Measurements from ENCODE around the gene TCP11.

TCP11 gene

DNA sequence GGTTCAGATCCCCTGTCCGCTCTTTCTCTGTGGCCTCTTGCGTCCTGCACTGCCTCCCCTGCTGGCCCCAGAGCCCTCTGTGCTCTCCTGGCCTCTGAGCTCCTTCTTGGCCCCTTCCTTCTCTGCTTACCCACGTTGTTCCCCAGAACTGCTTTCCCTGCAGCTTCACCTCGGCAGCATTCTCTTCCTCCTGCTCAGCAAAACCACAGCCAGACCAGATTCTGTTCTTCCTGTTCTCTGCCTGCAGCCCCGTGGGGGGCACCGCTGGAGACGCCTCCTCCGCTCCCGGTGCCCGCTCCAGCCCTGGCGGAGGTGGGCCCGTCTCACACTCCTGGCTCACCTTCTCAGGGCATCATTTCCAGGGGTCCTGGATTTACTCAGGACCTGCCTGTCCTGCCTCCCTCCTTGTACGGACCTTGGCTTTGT, 59.7 kb downstream of the TCP11 start:
- DNase-seq = peak in 1 of 56 donors; percentile 16

DNA sequence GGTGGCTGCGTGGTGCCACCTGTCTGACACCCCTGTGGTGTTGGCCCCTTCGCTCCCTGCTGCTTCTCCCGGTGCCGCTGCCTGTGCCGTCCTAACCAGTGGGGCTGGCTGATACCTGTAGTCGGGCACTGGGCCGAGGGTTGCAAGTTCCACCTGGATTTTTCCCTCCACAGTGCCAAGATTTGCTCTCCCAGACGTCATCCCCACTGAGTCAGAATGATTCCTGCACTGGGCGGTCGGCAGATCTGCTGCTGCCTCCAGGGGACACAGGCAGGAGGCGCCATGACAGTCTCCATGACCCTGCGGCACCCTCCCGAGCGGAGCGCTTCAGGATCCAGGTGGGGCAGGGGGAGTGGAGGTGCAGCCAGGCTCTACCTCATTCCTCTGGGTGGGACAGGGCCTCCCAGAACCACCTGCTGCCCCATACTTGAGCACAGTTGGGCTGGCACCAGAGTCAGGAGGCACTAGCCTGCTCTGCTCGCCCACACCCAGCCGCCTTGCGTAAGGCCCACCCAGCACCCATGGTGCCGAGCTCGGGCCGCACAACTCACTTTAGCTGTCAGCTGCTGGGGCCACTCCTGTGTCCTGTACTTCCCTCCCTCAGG, 60.2 kb downstream of the TCP11 start:
- DNase-seq = no peak

DNA sequence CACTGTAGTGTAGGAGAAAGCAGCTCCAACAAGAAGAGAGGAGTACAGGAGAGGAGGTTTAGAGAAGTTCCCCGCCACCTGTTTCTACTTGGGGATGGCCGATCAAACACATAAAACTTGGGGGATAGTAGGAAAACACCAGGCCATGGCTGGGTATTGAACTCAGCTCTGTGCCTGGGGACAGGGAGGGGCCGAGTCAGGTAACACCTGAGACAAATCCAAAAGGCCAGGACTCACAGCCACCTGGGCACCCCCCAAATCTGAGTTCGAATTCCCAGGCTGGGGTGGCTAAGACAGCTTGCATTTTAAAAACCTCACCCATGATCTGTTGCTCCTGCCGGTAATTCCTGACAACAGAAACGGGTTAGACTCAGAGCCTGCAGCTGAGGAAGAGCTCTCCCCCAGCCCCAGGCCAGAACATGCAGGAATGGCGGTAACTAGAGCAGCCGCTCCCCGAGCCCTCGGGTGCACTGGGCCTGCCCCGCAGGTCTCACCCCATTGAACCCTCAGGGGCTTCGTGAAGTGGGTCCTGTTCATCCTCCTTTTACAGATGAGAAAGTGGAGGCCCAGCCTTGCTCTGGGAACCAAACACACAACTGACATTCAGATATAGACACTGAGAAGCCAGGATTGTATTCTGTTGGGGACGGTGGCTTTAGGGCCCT, 61.0 kb downstream of the TCP11 start:
- no peak for DNase-seq

DNA sequence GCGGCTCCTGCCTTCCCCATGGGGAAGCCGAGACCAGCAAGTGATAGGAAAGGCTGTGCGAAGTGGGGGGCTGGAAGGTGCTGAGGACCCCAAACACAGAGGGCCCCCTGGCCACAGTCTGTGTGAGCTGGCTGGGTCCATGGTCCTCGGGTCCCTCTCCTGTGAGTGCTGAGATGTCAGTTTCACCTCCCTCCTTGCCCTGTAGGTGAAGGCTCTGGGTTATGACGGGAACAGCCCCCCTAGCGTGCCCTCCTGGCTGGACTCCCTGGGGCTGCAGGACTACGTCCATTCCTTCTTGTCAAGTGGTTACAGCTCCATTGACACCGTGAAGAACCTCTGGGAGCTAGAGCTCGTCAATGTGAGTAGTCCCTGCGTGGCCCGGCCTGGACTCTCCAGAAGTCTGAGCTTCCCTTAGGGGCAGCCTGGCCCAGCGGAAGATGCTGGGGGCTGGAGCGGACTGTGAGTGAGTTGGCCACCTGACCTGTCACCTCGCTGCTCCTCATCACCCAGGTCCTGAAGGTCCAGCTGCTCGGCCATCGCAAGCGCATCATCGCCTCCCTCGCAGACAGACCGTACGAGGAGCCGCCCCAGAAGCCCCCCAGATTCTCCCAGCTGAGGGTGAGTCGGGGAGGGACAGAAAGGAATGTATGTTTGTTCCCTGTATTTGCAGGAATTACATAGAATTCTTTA, 61.7 kb downstream of the TCP11 start:
- DNase-seq = no peak

DNA sequence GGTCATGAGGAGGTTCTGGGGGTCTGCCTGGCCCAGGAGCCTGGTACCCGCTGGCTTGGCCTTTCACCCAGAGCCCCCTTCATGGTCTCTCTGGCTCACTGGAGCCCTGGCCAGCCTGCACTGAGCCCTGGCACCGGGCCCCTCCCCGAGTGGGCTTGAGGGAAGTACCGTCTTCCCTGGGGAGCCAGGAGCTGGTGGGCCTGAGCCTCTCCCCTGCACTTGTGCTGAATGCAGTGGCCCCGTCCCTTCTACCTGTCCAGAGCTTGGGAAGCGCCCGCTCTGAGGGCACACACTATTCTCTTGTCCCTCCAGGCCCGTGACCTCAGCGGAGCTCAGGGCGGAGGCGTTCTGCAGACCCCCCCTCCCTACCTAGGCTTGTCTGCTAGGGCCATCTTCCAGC, 62.2 kb downstream of the TCP11 start:
- no peak for DNase-seq

DNA sequence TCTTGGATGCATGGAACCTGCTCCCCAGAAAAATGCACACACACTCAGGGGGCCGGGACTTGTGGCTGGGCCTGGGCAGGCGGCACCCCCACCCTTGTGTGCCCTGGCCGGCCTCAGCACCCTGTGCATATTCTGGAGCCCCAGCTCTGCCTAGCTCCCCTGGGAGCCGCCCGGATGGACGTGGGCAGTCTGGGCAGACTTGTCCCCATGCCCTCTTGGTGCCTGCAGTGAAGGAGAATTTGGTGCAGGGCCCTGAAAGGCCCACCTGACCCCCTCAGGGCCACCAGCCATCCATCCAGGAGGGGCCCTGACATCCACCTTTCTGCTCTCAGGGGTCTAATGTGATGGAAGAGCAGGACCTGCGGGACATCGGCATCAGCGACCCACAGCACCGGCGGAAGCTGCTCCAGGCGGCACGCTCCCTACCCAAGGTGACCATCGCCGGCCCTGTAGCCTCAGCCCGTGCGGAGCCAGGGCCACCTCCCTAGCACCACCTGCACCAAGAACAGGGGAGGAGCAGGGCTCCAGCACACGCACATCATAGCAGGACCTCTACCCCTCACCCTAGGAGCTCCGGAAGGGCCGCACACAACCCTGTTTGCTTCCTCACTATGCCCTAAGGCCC, 62.8 kb downstream of the TCP11 start:
- no peak for DNase-seq

DNA sequence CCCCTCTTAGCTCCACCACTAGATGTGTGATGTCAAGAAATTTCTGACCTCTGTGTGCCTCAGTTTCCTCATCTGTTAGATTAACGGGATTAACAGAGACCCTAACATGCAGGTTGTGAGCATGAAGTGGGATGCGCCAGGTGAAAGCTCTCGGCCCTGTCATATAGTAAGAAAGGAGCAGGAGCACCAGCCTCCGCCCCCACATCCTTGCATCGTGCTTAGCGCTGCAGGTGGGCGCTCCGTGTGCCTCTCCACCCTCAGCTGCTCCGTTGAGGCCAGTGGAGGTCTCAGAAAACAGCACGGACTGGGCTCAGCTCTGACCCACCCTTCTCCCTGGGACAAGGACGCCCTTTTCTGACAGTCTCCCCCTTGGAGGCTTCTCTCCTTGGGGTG, 63.4 kb downstream of the TCP11 start:
- DNase-seq = peak in 5 of 56 donors; percentile 18 to 44 (median 25)

DNA sequence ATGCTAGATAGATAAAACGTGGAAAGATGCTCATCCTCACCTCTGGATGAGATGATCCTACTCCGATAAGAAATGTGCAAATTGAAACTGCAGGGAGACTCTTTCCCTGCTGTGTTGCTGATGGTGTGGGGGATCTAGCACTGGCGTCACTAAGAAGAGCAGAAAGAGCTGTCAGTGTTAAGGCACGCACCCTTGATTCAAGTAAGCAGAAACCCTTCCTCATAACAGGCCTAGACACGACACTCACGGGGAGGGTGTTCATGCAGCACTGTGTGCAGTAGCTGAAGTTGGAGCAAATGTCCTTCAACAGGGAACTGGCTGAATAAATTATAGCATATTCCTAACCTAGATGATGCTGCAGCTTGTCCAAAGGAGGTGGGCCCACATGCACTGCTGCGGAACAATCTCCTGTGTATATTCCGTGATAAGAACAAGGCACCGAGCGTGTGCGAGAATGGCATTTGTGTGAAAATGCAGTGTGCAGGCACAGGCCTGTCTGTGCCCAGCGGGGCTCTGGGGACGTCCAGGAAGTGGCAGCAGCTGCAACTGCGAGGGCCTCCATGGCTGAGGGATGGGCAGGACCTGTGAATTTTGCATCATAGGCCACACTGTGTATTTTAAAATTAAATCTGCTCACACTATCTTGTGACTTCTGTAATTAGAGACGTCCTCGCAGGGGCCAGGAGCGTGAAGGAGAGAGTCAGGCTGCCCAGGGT, 64.0 kb downstream of the TCP11 start:
- DNase-seq = peak in 1 of 56 donors; percentile 11

DNA sequence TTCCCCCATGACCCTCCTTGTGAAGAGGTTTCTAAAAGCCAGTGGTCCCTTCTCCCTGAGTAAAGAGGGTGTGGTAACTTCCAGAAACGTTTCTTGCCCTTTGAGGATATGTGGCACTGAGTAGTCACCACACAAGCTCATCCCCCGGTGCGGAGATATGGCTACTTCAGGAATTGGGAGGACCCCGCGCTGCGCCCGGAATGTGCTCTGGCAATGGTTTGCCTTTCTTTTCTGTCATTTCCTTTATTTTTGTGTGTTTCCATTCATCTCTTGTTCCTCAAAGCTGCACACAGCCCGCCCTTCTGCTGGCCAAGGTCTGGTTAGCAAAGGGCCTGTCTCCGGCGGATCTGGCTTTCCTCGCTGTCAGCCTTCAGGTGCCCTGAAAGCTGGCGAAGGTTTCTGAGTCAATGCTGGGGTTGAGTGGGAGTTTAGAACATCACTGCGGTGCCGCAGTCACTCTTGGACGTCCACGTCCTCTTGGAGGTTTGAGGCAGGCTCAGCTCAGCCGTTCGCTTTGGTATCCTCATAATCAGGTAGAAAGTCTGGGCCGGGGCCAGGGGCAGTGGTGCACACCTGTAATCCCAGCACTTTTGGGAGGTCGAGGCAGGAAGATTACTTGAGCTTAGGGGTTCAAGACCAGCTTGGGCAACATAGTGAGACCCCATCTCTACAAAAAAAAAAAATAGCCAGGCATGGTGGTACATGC, 67.2 kb downstream of the TCP11 start:
- no peak for DNase-seq

DNA sequence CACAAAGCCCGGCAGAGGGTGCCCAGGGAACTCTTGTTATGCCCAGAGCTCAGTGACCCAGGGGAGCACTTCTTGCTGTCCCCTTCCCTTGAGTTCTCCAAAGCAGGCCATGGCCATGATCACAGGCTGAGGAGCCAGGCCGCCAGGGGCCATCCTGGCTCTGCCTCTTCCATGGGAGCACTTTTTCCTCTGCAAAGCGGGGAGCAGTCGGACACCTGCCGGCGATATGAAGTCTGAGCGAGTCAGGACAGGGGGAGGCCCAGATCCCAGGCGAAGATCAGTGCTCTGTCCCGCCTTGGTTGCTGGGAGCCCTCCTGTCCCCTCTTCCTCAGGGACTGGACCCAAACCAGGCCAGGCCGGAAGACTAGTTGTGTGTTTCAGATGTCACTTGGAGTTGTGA, 67.9 kb downstream of the TCP11 start:
- DNase-seq = no peak

DNA sequence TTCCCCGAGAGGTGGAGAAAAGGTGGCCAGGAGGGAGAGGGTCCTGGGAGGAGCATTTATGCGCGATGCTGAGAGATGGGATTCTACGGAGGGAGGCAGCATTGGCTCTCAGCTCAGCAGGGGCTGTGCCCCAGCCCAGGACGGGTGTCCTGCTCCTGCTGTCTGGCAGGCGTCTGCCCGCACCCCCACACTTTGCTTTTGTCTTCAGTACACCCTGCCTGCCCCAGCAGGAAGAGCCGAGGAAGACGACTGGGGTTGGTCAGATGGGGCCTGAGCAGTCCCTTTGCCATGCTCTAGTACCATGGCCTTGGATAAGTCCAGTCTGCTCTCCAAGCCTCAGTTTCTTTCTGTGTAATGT, 68.5 kb downstream of the TCP11 start:
- no peak for DNase-seq

DNA sequence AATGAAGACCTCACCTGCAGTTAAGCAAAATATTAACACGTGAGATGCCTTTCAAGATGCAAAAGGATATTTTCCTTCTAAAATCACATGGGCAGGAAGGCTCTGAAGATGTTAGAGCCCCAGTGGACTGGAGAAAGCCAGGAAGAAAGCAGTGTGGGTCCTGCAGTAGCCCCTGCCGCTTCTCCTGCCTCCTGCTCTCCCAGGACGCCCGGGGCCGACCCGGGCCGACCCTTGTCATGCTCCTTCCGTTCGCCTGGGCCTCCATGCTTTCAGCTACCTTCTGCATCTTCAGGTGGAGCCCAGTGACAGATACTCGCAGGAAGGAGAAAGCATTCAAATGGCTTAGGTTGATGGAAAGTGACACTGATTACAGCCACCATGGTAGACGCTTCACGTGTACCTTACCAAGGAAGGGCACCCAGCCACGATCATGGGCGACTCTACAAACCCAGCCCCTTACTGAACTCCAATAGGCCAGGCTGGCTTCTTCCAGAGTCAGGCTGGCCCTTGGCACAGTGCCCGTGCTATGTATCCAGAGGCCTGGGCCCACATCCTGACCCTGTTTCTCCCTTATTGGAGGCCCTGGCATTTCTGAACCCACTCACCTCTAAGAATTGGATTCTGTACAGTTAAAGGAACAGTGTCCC, 69.0 kb downstream of the TCP11 start:
- DNase-seq = peak in 1 of 56 donors; percentile 18

DNA sequence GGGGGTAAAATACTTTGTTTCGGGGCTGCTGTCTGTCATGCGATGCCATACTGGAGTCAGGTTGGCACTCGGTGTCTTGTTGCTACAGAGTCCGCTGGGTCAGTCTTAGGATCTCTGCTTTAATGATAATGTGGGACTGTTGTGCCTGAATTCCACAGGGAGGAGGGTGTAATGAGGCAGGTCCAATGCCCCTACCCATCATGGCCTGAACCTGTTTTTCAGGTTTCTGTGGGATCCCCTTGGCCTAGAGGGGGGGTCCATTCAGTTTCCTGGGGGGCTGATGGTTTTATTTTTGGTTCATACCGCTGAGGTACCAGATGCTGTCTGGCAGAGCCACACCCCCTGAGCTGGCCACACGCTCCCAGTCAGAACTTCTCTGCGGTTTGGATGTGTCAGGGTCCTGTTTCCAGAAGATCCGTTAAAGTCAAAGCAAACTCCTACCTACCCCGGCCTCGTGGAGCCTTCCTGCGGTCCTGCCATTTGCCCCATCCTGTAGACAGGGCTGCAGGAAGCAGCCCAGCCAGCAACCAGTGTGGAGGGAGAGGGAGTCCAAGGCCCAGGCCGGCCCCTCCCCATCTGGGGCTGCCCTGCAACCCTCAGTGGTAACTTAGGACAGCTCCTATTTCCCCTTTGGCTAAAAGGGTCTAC, 69.7 kb downstream of the TCP11 start:
- no peak for DNase-seq

DNA sequence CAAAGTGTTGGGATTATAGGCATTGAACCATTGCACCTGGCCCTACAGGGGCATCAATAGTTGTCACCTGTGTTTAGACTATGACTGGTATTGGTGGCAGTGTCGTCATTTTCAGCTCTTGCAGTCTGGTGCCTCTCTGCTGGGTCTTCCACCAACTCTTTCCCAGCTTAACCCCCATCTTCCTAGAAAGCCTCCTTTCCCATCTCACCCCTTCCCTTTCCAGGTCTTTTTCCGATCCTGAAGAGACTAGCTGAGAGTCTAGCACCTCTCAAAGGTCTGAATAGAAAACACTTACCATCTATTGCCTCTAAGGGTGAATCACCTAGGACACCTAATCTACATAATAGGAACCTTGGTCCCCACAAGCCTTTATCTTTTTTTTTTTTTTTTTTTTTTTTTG, 71.0 kb downstream of the TCP11 start:
- no peak for DNase-seq

DNA sequence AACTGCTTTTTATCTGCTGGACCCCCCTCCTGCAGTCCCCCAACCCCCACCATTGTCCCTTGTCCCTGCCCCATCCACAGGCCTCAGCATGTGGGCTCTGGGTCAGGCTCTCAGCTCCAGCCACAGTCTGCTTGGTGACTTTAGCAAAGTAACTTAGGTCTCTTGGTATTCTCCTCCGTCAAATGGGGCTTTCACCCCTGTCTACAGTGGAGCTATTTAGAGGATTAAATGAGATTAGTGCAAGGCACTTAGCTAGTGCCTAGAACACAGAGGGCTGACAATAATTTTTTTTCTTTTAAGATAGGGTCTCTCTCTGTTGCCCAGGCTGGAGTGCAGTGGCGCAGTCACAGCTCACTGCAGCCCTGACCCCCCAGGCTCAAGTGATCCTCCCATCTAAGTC, 71.9 kb downstream of the TCP11 start:
- DNase-seq = no peak

DNA sequence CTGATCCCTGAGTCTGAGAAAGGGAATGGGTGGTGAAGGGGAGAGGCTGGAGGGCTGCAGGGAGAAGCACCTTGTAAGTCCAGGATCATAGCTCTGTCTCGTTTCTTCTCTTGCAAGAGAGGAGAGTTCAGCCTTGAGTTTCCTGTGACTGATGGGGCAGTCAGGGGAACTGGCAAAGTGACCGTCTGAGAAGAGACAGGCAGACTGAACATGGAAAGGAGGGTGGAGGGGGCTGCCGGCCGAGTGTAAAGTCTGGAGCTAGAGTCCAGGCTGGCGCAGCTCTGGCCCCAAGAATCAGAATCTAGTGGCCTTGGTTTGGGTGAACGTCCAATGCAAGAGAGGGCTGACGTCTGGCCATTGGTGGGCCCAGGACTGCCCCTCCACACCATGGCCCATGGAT, 72.5 kb downstream of the TCP11 start:
- no peak for DNase-seq

DNA sequence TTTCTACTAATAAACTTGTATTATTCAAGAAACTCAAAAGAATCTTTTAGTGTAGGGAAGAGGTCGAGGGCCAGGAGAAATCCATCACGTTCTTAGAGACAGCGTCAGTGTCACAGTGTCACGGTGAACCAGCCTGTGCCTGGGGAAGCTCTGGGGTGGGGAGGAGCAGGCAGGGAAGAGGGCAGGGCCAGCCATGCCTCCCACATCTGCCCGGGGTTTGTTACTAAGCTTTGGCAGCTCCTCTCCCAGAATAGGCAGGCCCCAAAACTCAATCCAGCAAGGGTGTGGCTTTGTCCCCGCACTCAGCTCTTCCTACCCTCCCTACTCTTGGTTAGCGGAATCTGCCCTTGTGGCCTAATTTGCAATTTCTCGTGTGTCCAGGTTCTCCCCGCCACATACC, 72.9 kb downstream of the TCP11 start:
- DNase-seq = no peak

Data from nucleus accumbens (tissue), 56 donors.